ENCODE measurements around the gene SHROOM4.

- no peak for TF ChIP-seq CTCF (IDR thresholded peaks at IDR 0.05)
- TF ChIP-seq EZH2 (IDR thresholded peaks at IDR 0.05; ENCODE audit: borderline replicate concordance, insufficient read depth, low read depth, low read length, poor library complexity, severe bottlenecking) = no peak
Measured at GRCh38 chrX:50798783-50799182, 15.2 kb downstream of the SHROOM4 start.
